T-helper 22 cell (primary cell): Measurements from ENCODE around the gene CCDC85B.
A peak's percentile ranks its signal among the peaks of the same experiment; 100 is the strongest.
"Not testable (repeated sequence)": the region's sequence is repeated elsewhere in the genome, so short reads cannot be mapped to it uniquely, and the experiment has no call there.

ENCODE experiments used
- DNase-seq: peaks from one replicate; pipeline ENCODE4 v3.0.0-alpha.2; 2020; ENCODE audit warnings: low read depth

CCDC85B gene

GRCh38 chr11:65890324-65891218 is at the start of gene CCDC85B:
CCDC85B (plus strand) TSS chr11:65890673; CDS start chr11:65890784, 111 bp downstream.
- DNase-seq: peak; percentile 96

GRCh38 chr11:65842144-65842543 is 48.3 kb upstream of the CCDC85B start:
- DNase-seq: no peak

GRCh38 chr11:65843811-65844210 is 46.7 kb upstream of the CCDC85B start:
- DNase-seq: no peak

- no peak for DNase-seq
Observed at GRCh38 chr11:65844231-65844872, 46.1 kb upstream of the CCDC85B start.

GRCh38 chr11:65847746-65848145 is 42.7 kb upstream of the CCDC85B start:
- no peak for DNase-seq

- not testable (repeated sequence) for DNase-seq
Observed at GRCh38 chr11:65848693-65849092, 41.8 kb upstream of the CCDC85B start.

- DNase-seq: no peak
Observed at GRCh38 chr11:65849366-65849765, 41.1 kb upstream of the CCDC85B start.

- DNase-seq: no peak
Observed at GRCh38 chr11:65849771-65850216, 40.7 kb upstream of the CCDC85B start.

- no peak for DNase-seq
Observed at GRCh38 chr11:65850217-65851082, 40.0 kb upstream of the CCDC85B start.

GRCh38 chr11:65851083-65851579 is 39.3 kb upstream of the CCDC85B start:
- no peak for DNase-seq

GRCh38 chr11:65851811-65852507 is 38.5 kb upstream of the CCDC85B start:
- DNase-seq: no peak

- no peak for DNase-seq
Observed at GRCh38 chr11:65852508-65853245, 37.8 kb upstream of the CCDC85B start.

- DNase-seq: no peak
Observed at GRCh38 chr11:65853246-65853979, 37.1 kb upstream of the CCDC85B start.

GRCh38 chr11:65854161-65854592 is 36.3 kb upstream of the CCDC85B start:
- DNase-seq: no peak

GRCh38 chr11:65854852-65855837 is 35.3 kb upstream of the CCDC85B start:
- DNase-seq: no peak

- DNase-seq: no peak
Observed at GRCh38 chr11:65855927-65856363, 34.5 kb upstream of the CCDC85B start.

- DNase-seq: peak; percentile 76
Observed at GRCh38 chr11:65856689-65857499, 33.6 kb upstream of the CCDC85B start.

- DNase-seq: peak; percentile 40
Observed at GRCh38 chr11:65857500-65857852, 33.0 kb upstream of the CCDC85B start.
